Measurements from ENCODE around the gene TAAR6.
A peak's percentile ranks its signal among the peaks of the same experiment; 100 is the strongest.
"Not testable (repeated sequence)": the region's sequence is repeated elsewhere in the genome, so short reads cannot be mapped to it uniquely, and the experiment has no call there.

The TAAR6 gene, protein sequence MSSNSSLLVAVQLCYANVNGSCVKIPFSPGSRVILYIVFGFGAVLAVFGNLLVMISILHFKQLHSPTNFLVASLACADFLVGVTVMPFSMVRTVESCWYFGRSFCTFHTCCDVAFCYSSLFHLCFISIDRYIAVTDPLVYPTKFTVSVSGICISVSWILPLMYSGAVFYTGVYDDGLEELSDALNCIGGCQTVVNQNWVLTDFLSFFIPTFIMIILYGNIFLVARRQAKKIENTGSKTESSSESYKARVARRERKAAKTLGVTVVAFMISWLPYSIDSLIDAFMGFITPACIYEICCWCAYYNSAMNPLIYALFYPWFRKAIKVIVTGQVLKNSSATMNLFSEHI

GRCh38 chr6:132570221-132570777 lies at the start of gene TAAR6:
TSS of gene TAAR6 (plus strand) at chr6:132570322. CDS start at chr6:132570322, 0 bp downstream.
- no peak for FAIRE-seq

GRCh38 chr6:132520953-132521352 lies 49.2 kb upstream of the TAAR6 start:
- no peak for FAIRE-seq

GRCh38 chr6:132524646-132525045 lies 45.5 kb upstream of the TAAR6 start:
- no peak for FAIRE-seq

- FAIRE-seq: no peak
Measured at GRCh38 chr6:132525866-132526265, 44.3 kb upstream of the TAAR6 start.

- FAIRE-seq: no peak
Measured at GRCh38 chr6:132526461-132526860, 43.7 kb upstream of the TAAR6 start.

GRCh38 chr6:132527791-132528190 lies 42.3 kb upstream of the TAAR6 start:
- no peak for FAIRE-seq

GRCh38 chr6:132530293-132530974 lies 39.7 kb upstream of the TAAR6 start:
- FAIRE-seq: peak; percentile 94

- FAIRE-seq: not testable (repeated sequence)
Measured at GRCh38 chr6:132534546-132534945, 35.6 kb upstream of the TAAR6 start.

DNA sequence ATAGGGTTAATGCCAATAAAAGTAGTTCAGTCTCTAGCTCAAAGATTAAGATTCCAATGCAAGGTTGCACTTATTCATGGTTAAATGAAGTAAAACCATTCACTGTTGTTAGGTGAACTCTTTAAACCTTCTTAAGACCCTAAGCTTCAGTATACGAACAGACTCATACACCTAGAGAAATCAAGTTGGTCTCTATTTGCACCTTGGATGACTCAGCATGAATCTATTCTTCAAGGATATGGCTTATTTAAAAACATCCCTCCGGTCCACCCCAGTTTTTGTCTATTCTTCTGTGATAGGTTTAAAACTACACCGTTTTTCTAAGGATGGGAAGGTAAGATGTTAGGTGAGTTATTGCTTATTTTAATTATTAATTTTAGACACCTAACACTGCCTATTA lies 33.0 kb upstream of the TAAR6 start:
- FAIRE-seq: no peak

DNA sequence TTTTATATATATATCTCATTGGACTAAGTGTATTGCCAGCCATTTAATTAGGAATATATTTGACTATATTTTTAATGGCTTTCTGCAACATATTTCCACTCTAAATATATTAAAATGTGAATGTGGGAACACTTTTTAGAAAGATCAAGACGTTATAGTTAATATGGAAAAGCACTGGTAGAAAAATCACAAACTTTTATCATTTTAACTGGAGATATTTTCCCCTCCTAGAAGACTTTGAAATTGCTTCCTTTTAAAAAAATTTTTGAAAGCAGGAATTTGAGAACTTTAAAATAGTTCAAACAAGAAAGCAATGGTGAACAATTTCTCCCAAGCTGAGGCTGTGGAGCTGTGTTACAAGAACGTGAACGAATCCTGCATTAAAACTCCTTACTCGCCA lies 32.1 kb upstream of the TAAR6 start, which contains the start of gene TAAR9:
TAAR9 (plus strand) TSS at position 301 of the 400 bp plus-strand sequence; CDS start at position 314, 13 bp downstream.
- FAIRE-seq: no peak

DNA sequence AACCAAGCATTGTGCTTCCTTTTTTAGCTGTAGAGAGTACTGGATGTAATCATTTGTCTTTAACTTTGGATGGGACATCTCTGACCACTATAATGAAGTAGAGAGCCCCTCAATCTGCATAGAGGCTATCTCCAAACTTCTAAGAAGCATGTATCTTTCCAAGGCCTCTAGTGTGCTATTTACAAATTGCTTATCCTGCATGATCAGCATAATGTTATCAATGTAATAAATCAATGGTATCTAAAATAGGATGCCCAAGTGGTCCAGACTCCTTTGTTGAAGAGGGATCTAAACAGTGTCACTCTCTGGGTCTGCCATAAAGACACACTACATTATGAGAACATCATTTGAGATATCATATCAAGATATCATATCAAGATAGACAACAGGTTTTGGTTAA lies 25.3 kb upstream of the TAAR6 start:
- no peak for FAIRE-seq

DNA sequence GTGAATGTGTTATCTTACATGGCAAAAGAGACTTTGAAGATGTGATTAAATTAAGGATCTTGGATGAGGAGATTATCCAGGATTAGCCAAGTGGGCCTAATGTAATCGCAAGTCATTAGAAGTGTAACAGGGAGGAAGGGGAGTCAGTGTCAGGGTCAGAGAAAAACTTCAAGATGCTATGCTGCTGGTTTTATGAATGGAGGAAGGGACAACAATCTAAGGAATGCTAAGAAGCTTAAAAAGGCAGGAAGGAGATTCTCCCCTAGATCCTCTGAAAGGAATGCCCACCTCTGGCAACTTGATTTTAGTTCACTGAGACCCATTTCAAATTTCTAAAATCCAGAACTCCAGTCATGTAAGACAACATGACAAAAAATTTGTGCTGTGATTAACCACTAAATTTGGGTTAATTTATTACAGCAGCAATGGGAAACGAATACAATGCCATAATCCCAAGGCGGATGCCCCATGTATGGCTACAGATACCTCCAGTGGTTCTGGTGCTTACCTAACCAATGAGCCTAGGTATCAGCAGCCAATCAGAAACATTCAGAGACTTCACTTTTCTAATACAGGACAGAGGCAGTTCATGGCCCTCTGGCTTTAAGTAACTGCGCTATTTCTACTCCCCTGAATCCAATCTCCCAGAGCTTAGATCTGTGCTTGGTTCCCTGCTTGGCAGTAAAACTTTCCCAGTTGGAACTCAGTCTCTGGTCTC lies 21.2 kb upstream of the TAAR6 start:
- no peak for FAIRE-seq

DNA sequence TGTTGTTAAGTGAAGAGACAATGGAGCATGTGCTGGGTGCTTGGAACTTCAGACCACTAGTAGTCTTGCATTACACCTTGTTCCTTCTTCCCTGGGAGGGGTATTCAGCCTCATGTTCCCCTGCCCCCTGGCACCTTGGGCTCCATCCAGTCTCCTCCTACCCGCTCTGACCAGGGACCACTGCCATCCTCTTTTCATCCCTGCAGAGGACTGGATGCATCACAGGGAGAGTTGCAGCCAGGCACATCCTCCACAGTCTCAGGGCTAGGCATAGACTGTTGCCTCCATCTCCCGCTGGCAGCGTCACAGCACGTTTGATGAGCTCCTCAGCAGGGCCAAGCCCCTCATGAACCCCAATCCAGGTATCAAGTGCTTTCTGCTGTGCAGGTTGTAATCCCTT lies 18.9 kb upstream of the TAAR6 start:
- FAIRE-seq: no peak

- no peak for FAIRE-seq
Measured at GRCh38 chr6:132552372-132552771, 17.8 kb upstream of the TAAR6 start, which contains the start of gene TAAR8. TSS of gene TAAR8 (plus strand) at chr6:132552672. CDS start at chr6:132552693, 21 bp downstream.

GRCh38 chr6:132560087-132560486 lies 10.0 kb upstream of the TAAR6 start:
- not testable (repeated sequence) for FAIRE-seq

DNA sequence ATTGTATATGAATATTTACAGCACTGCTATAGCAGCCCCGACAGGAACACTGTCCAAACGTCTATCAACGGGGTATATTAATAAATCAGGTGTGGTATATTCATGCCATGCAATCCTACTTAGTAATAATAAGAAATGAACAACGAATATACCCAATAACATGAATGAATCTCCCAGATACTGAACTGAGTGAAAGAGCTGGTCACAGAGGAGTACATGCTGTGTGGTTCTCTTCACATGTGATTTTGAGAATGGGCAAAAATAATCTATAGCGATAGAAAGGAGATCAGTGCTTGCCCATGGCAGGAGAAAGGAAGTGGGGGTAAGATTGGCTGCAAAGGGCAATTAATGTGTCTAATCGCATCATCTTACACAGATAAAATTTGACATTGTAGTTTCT lies 3.7 kb upstream of the TAAR6 start:
- no peak for FAIRE-seq

DNA sequence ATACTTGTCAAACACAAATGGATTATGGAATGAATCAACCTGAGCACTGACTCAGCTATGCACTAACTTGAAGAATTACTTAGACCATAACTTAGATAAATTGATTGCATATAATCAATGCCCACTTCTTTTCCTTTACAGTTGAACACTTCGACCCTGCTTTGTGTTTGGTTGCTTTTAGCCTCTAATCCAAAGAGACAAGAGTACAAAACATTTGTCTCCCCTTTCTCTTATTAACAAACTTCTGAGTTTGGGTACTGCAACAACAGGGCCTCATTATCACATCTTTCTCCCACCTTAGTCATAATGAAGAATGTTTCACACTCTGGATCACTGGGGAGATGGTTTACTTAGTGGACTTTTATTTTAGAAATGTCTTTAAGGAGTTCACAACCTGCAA lies 2.6 kb upstream of the TAAR6 start:
- no peak for FAIRE-seq

DNA sequence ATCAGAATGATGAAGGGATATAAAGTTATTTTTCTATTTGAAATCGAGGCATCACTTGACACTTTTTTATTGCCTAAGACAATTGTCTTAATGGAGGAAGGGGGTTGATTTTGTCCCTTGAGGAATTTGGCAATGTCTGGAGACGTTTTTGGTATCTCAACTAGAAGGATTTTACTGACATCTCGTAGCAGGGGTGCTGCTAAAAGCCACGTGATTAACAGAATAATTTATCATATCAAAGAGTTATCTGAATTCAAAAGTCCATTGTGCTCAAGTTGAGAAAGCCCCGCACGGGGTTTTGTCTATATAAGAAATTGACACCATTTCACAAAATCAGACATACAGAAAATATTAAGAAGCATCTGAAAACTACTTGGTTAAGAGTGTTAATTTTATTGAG lies 1.5 kb upstream of the TAAR6 start:
- FAIRE-seq: no peak

GRCh38 chr6:132569170-132569569 lies 952 bp upstream of the TAAR6 start:
- FAIRE-seq: no peak

- no peak for FAIRE-seq
Measured at GRCh38 chr6:132571774-132572173, 1.7 kb downstream of the TAAR6 start.

GRCh38 chr6:132584698-132585097 lies 14.6 kb downstream of the TAAR6 start:
- no peak for FAIRE-seq

GRCh38 chr6:132587424-132587823 lies 17.3 kb downstream of the TAAR6 start:
- no peak for FAIRE-seq

- no peak for FAIRE-seq
Measured at GRCh38 chr6:132589454-132589853, 19.3 kb downstream of the TAAR6 start, which contains the start of gene TAAR5. TSS of gene TAAR5 (minus strand) at chr6:132589741. CDS start at chr6:132589686, 55 bp downstream.
